WTC11 (cell line): ENCODE measurements around the gene PTPRG. TPM values are rescaled to one million over a fixed set of nuclear protein-coding genes. Genes with fewer than 3 reads are reported as not detected.

ENCODE experiments used
- ATAC-seq: fragments of 200-7000 bp; cut with Tn5 transposase; 2 replicates; pipeline ENCODE4 v1.10.0; 2021; ENCODE audit warnings: mild to moderate bottlenecking, moderate library complexity
- CTCF ChIA-PET: fragments of 300-600 bp; sonication (Branson Sonifier 250); formaldehyde crosslinking; loops from one replicate; lab custom pipeline; 2021; ENCODE audit warnings: antibody characterized with exemption; lab: Charles Lee
- POLR2A ChIA-PET: fragments of 350-600 bp; sonication (Branson Sonifier 250); formaldehyde crosslinking; loops from one replicate; lab custom pipeline; 2021; ENCODE audit warnings: antibody characterized with exemption; lab: Charles Lee
- DNase-seq: peaks from one replicate; pipeline ENCODE4 v3.0.0; 2021; ENCODE audit warnings: low spot score
- H3K27ac Mint-ChIP-seq: 2 replicates; pipeline ENCODE4 v1.8.0; 2021; ENCODE audit warnings: mixed read lengths
- H3K27me3 Mint-ChIP-seq: 2 replicates; pipeline ENCODE4 v1.8.0; 2021; ENCODE audit warnings: low read depth, mild to moderate bottlenecking, moderate library complexity, mixed read lengths
- H3K36me3 Mint-ChIP-seq: 2 replicates; pipeline ENCODE4 v1.8.0; 2021; ENCODE audit warnings: mixed read lengths
- H3K4me1 Mint-ChIP-seq: 2 replicates; pipeline ENCODE4 v1.8.0; 2022; ENCODE audit warnings: mixed read lengths
- H3K4me3 Mint-ChIP-seq: 2 replicates; pipeline ENCODE4 v1.8.0; 2021; ENCODE audit warnings: mild to moderate bottlenecking, moderate library complexity, mixed read lengths
- H3K9me3 Mint-ChIP-seq: 2 replicates; pipeline ENCODE4 v1.8.0; 2021; ENCODE audit warnings: mixed read lengths
- ATF1 ChIP-seq: sonication (generic); formaldehyde crosslinking; IDR thresholded peaks from 2 replicates; pipeline ENCODE4 v1.8.1; 2023; ENCODE audit warnings: mild to moderate bottlenecking, moderate library complexity, missing genetic modification reagents
- FOXK1 ChIP-seq: sonication (generic); formaldehyde crosslinking; IDR thresholded peaks from 2 replicates; pipeline ENCODE4 v1.8.0; 2022; ENCODE audit warnings: mild to moderate bottlenecking, moderate library complexity, missing genetic modification reagents
- IRF2 ChIP-seq: sonication (generic); formaldehyde crosslinking; IDR thresholded peaks from 2 replicates; pipeline ENCODE4 v1.8.0; 2022; ENCODE audit warnings: low read depth, missing genetic modification reagents, borderline replicate concordance
- KAT7 ChIP-seq: sonication (generic); formaldehyde crosslinking; IDR thresholded peaks from 2 replicates; pipeline ENCODE4 v1.8.1; 2023; ENCODE audit warnings: missing genetic modification reagents, mild to moderate bottlenecking, borderline replicate concordance
- NFE2L1 ChIP-seq: sonication (generic); formaldehyde crosslinking; IDR thresholded peaks from 2 replicates; pipeline ENCODE4 v1.8.1; 2023; ENCODE audit warnings: missing genetic modification reagents
- NR1H2 ChIP-seq: sonication (generic); formaldehyde crosslinking; IDR thresholded peaks from 2 replicates; pipeline ENCODE4 v1.9.0; 2021; ENCODE audit warnings: mild to moderate bottlenecking, moderate library complexity, missing genetic modification reagents
- PRRX2 ChIP-seq: fragments of 250-450 bp; sonication (Bioruptor Pico); IDR thresholded peaks from 2 replicates; pipeline ENCODE4 v1.8.0; 2021; ENCODE audit warnings: mild to moderate bottlenecking
- RELA ChIP-seq: sonication (generic); formaldehyde crosslinking; IDR thresholded peaks from 2 replicates; pipeline ENCODE4 v1.8.1; 2022; ENCODE audit warnings: missing genetic modification reagents, mild to moderate bottlenecking, borderline replicate concordance
- SOX15 ChIP-seq: fragments of 250-450 bp; sonication (Bioruptor Pico); IDR thresholded peaks from 2 replicates; pipeline ENCODE4 v1.9.0; 2021; ENCODE audit warnings: mild to moderate bottlenecking
- ZBTB21 ChIP-seq: sonication (generic); formaldehyde crosslinking; IDR thresholded peaks from 2 replicates; pipeline ENCODE4 v1.8.1; 2023; ENCODE audit warnings: mild to moderate bottlenecking, missing genetic modification reagents, borderline replicate concordance
- ZNF138 ChIP-seq: sonication (generic); formaldehyde crosslinking; conservative IDR thresholded peaks from 2 replicates; pipeline ENCODE4 v1.8.1; 2022; ENCODE audit warnings: mild to moderate bottlenecking, moderate library complexity, missing genetic modification reagents
- ZNF219 ChIP-seq: sonication (generic); formaldehyde crosslinking; IDR thresholded peaks from 2 replicates; pipeline ENCODE4 v1.8.0; 2023; ENCODE audit warnings: missing genetic modification reagents, mild to moderate bottlenecking, borderline replicate concordance
- ZNF396 ChIP-seq: fragments of 250-450 bp; sonication (Bioruptor Pico); IDR thresholded peaks from 2 replicates; pipeline ENCODE4 v1.8.0; 2021; ENCODE audit warnings: mild to moderate bottlenecking, moderate library complexity, borderline replicate concordance
- ZNF416 ChIP-seq: fragments of 250-450 bp; sonication (Bioruptor Pico); IDR thresholded peaks from 2 replicates; pipeline ENCODE4 v1.9.0; 2021; ENCODE audit warnings: mild to moderate bottlenecking, inconsistent platforms
- total RNA-seq: library from RNA; stranded (reverse); gene quantifications from 3 replicates; pipeline ENCODE4 v1.2.3, GENCODE V29; 2021
- TF ChIP-seq, protein P1 (sequence below): sonication (generic); formaldehyde crosslinking; IDR thresholded peaks from 2 replicates; pipeline ENCODE4 v1.8.1; 2022; ENCODE audit warnings: low read depth, mild to moderate bottlenecking, moderate library complexity, missing genetic modification reagents, borderline replicate concordance
- TF ChIP-seq, protein P2 (sequence below): sonication (generic); formaldehyde crosslinking; IDR thresholded peaks from 2 replicates; pipeline ENCODE4 v1.8.1; 2023; ENCODE audit warnings: mild to moderate bottlenecking, moderate library complexity, missing genetic modification reagents
- TF ChIP-seq, protein P3 (sequence below): sonication (generic); formaldehyde crosslinking; conservative IDR thresholded peaks from 2 replicates; pipeline ENCODE4 v1.8.1; 2023; ENCODE audit warnings: mild to moderate bottlenecking, low read depth, missing genetic modification reagents, moderate library complexity
- TF ChIP-seq, protein P4 (sequence below): fragments of 250-450 bp; sonication (Bioruptor Pico); IDR thresholded peaks from 2 replicates; pipeline ENCODE4 v1.9.0; 2021; ENCODE audit warnings: mild to moderate bottlenecking
- TF ChIP-seq, protein P5 (sequence below): sonication (generic); formaldehyde crosslinking; IDR thresholded peaks from 2 replicates; pipeline ENCODE4 v1.8.1; 2022; ENCODE audit warnings: mild to moderate bottlenecking, missing genetic modification reagents, moderate library complexity, borderline replicate concordance
- TF ChIP-seq, protein P6 (sequence below): sonication (generic); formaldehyde crosslinking; IDR thresholded peaks from 2 replicates; pipeline ENCODE4 v1.8.1; 2023; ENCODE audit warnings: mild to moderate bottlenecking, missing genetic modification reagents, moderate library complexity
- TF ChIP-seq, protein P7 (sequence below): sonication (generic); formaldehyde crosslinking; IDR thresholded peaks from 2 replicates; pipeline ENCODE4 v1.8.0; 2022; ENCODE audit warnings: mild to moderate bottlenecking, missing genetic modification reagents
- TF ChIP-seq, protein P8 (sequence below): fragments of 250-450 bp; sonication (Bioruptor Pico); IDR thresholded peaks from 2 replicates; pipeline ENCODE4 v1.9.0; 2021; ENCODE audit warnings: mild to moderate bottlenecking

PTPRG gene
- total RNA-seq, 1 experiment from 2014 or later, result 106 TPM

DNA sequence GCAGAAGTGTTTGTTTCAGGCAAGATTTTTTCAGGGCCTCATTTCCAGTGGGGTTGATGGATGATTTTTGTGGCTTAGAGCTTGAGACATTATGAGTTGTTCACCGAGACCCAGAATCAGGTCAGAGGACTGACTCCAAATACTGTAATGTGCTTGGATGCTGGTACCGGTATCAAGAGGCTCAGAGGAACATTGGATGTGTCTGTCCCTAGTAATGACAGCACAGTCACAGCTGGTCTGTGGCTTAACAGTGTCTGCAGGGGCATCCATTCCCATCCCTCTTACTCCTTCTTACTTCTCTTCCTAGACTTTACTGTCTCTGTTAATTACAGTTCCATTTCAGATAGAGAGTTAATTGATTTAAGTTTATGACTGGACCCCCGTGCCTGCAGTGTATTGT, 107.8 kb downstream of the PTPRG start (continued):
- TF ChIP-seq IRF2 (CRISPR knock-in tag) (no peak), ZNF396 (no peak), NFE2L1 (CRISPR knock-in tag) (no peak), KAT7 (CRISPR knock-in tag) (no peak), FOXK1 (no peak), ZNF138 (CRISPR knock-in tag) (no peak)
- TF ChIP-seq, protein P1, sequence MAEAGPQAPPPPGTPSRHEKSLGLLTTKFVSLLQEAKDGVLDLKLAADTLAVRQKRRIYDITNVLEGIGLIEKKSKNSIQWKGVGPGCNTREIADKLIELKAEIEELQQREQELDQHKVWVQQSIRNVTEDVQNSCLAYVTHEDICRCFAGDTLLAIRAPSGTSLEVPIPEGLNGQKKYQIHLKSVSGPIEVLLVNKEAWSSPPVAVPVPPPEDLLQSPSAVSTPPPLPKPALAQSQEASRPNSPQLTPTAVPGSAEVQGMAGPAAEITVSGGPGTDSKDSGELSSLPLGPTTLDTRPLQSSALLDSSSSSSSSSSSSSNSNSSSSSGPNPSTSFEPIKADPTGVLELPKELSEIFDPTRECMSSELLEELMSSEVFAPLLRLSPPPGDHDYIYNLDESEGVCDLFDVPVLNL (CRISPR knock-in tag), result no peak

DNA sequence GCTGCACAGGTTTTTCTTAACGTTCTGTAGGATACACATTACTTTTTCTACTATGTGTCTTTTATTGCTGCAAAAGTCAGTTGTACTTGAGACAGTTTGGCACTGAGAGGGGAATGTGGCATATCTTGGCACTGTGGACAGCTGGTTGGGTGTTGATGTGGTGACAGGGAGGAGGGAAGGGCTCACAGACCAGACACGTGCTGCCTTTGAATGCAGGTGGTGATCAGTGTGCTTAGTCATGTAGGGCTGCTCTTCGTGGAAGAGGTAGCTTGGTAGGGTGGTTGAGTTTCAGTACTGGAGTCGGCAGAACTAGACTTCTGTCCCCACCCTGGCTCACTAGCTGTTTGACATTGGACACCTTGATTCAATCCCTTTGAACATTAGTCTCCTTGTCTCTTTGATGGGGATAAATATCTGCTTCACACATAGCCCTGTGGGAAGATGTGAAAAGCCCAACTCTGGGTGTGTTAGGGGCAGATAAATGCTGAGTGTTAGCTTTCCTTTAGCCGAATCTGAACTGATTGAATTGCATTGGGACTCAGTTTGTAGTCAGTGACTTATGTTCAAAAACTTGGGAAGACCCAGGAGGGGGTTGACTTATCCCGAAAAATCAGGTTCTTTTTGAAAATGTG, 108.4 kb downstream of the PTPRG start:
- peak; percentile 55 for ATAC-seq
- H3K27ac Mint-ChIP-seq, result peak overlapping the region; percentile 83
- CTCF ChIA-PET, result interaction anchor here (0.8 kb wide), 1 partner anchor 9 kb away, joined by 3 read pairs; no protein-coding TSS in a partner anchor
- no peak for TF ChIP-seq SOX15 (CRISPR knock-in tag)
- TF ChIP-seq, protein P2, sequence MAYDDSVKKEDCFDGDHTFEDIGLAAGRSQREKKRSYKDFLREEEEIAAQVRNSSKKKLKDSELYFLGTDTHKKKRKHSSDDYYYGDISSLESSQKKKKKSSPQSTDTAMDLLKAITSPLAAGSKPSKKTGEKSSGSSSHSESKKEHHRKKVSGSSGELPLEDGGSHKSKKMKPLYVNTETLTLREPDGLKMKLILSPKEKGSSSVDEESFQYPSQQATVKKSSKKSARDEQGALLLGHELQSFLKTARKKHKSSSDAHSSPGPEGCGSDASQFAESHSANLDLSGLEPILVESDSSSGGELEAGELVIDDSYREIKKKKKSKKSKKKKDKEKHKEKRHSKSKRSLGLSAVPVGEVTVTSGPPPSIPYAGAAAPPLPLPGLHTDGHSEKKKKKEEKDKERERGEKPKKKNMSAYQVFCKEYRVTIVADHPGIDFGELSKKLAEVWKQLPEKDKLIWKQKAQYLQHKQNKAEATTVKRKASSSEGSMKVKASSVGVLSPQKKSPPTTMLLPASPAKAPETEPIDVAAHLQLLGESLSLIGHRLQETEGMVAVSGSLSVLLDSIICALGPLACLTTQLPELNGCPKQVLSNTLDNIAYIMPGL (CRISPR knock-in tag), result no peak
- TF ChIP-seq, protein P3, sequence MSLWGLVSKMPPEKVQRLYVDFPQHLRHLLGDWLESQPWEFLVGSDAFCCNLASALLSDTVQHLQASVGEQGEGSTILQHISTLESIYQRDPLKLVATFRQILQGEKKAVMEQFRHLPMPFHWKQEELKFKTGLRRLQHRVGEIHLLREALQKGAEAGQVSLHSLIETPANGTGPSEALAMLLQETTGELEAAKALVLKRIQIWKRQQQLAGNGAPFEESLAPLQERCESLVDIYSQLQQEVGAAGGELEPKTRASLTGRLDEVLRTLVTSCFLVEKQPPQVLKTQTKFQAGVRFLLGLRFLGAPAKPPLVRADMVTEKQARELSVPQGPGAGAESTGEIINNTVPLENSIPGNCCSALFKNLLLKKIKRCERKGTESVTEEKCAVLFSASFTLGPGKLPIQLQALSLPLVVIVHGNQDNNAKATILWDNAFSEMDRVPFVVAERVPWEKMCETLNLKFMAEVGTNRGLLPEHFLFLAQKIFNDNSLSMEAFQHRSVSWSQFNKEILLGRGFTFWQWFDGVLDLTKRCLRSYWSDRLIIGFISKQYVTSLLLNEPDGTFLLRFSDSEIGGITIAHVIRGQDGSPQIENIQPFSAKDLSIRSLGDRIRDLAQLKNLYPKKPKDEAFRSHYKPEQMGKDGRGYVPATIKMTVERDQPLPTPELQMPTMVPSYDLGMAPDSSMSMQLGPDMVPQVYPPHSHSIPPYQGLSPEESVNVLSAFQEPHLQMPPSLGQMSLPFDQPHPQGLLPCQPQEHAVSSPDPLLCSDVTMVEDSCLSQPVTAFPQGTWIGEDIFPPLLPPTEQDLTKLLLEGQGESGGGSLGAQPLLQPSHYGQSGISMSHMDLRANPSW (CRISPR knock-in tag), result no peak
- no peak for TF ChIP-seq IRF2 (CRISPR knock-in tag)
- no peak for TF ChIP-seq ZNF416 (CRISPR knock-in tag)
- TF ChIP-seq, protein P4, sequence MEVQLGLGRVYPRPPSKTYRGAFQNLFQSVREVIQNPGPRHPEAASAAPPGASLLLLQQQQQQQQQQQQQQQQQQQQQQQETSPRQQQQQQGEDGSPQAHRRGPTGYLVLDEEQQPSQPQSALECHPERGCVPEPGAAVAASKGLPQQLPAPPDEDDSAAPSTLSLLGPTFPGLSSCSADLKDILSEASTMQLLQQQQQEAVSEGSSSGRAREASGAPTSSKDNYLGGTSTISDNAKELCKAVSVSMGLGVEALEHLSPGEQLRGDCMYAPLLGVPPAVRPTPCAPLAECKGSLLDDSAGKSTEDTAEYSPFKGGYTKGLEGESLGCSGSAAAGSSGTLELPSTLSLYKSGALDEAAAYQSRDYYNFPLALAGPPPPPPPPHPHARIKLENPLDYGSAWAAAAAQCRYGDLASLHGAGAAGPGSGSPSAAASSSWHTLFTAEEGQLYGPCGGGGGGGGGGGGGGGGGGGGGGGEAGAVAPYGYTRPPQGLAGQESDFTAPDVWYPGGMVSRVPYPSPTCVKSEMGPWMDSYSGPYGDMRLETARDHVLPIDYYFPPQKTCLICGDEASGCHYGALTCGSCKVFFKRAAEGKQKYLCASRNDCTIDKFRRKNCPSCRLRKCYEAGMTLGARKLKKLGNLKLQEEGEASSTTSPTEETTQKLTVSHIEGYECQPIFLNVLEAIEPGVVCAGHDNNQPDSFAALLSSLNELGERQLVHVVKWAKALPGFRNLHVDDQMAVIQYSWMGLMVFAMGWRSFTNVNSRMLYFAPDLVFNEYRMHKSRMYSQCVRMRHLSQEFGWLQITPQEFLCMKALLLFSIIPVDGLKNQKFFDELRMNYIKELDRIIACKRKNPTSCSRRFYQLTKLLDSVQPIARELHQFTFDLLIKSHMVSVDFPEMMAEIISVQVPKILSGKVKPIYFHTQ, result no peak
- TF ChIP-seq, protein P5, sequence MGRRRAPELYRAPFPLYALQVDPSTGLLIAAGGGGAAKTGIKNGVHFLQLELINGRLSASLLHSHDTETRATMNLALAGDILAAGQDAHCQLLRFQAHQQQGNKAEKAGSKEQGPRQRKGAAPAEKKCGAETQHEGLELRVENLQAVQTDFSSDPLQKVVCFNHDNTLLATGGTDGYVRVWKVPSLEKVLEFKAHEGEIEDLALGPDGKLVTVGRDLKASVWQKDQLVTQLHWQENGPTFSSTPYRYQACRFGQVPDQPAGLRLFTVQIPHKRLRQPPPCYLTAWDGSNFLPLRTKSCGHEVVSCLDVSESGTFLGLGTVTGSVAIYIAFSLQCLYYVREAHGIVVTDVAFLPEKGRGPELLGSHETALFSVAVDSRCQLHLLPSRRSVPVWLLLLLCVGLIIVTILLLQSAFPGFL (CRISPR knock-in tag), result no peak
- TF ChIP-seq ATF1 (CRISPR knock-in tag), result no peak
- no peak for TF ChIP-seq FOXK1
- TF ChIP-seq, protein P1 (CRISPR knock-in tag), result no peak
- TF ChIP-seq, protein P6, sequence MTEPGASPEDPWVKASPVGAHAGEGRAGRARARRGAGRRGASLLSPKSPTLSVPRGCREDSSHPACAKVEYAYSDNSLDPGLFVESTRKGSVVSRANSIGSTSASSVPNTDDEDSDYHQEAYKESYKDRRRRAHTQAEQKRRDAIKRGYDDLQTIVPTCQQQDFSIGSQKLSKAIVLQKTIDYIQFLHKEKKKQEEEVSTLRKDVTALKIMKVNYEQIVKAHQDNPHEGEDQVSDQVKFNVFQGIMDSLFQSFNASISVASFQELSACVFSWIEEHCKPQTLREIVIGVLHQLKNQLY (CRISPR knock-in tag), result no peak
- TF ChIP-seq ZNF219 (CRISPR knock-in tag), result no peak
- no peak for TF ChIP-seq ZBTB21
- TF ChIP-seq NR1H2 (CRISPR knock-in tag), result no peak
- TF ChIP-seq RELA (CRISPR knock-in tag), result no peak
- no peak for TF ChIP-seq PRRX2
- TF ChIP-seq, protein P7, sequence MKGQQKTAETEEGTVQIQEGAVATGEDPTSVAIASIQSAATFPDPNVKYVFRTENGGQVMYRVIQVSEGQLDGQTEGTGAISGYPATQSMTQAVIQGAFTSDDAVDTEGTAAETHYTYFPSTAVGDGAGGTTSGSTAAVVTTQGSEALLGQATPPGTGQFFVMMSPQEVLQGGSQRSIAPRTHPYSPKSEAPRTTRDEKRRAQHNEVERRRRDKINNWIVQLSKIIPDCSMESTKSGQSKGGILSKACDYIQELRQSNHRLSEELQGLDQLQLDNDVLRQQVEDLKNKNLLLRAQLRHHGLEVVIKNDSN (CRISPR knock-in tag), result no peak
- TF ChIP-seq, protein P8, sequence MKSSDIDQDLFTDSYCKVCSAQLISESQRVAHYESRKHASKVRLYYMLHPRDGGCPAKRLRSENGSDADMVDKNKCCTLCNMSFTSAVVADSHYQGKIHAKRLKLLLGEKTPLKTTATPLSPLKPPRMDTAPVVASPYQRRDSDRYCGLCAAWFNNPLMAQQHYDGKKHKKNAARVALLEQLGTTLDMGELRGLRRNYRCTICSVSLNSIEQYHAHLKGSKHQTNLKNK (CRISPR knock-in tag), result no peak

More for the DNA sequence above, 108.4 kb downstream of the PTPRG start:
- Mint-ChIP-seq H3K4me1 (peaks cover 74% of the 10 kb centered on the region), H3K36me3 (peaks cover 15% of the 10 kb centered on the region), H3K27me3 (no peaks in the 10 kb centered on the region), H3K4me3 (no peak overlapping the region), H3K9me3 (peaks cover 10% of the 10 kb centered on the region; the same call in 1 of the 2 replicates)
- no peak for DNase-seq
- POLR2A ChIA-PET, result interaction anchor here (0.5 to 1.0 kb wide), 2 partner anchors 18 to 61 kb away, joined by 3 to 4 read pairs; no protein-coding TSS in a partner anchor
